GM12864 (cell line): Measurements from ENCODE around the gene CTAG2.
"Not testable (repeated sequence)": the region's sequence is repeated elsewhere in the genome, so short reads cannot be mapped to it uniquely, and the experiment has no call there.

Experiments used
- DNase-seq: peaks from one replicate; pipeline ENCODE4 v3.0.0-alpha.2; 2011; ENCODE audit warnings: low read depth
- H3K4me3 ChIP-seq: 2 replicates; pipeline ENCODE4 v1.5.1; 2011; ENCODE audit warnings: mild to moderate bottlenecking, low read depth, low read length, control low read depth
- TF ChIP-seq, protein P1 (sequence below): IDR thresholded peaks from 2 replicates; pipeline ENCODE4 v1.5.1; 2011; ENCODE audit warnings: low read depth, mild to moderate bottlenecking, moderate library complexity, low read length, control low read depth, inconsistent platforms; ENCODE audit errors: missing control alignments

Gene CTAG2

DNA sequence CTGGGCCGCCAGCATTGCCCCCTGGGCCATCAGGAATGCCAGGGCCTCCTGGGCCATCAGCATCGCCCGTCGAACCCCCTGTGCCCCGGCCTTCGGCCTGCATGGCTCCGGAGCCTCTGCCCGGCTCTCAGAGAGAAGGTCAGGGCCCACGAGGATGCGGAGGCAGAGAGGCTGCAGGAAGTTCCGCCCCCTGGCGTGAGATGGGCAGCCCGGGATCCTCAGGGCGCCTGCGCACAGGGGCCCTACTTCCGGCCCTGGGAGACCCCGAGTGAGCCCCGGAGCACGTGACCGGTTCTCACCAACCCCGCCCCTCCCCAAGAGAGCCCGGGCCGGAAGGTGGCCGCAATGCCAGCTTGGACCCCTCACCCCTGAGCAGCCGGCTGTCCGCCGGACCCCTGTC lies at the start of gene CTAG2:
Gene CTAG2, minus strand, starts transcription at position 167 of the 400 bp plus-strand sequence. Its CDS starts 64 bp downstream, at position 103.
- H3K4me3 ChIP-seq, DNase-seq: not testable (repeated sequence)

DNA sequence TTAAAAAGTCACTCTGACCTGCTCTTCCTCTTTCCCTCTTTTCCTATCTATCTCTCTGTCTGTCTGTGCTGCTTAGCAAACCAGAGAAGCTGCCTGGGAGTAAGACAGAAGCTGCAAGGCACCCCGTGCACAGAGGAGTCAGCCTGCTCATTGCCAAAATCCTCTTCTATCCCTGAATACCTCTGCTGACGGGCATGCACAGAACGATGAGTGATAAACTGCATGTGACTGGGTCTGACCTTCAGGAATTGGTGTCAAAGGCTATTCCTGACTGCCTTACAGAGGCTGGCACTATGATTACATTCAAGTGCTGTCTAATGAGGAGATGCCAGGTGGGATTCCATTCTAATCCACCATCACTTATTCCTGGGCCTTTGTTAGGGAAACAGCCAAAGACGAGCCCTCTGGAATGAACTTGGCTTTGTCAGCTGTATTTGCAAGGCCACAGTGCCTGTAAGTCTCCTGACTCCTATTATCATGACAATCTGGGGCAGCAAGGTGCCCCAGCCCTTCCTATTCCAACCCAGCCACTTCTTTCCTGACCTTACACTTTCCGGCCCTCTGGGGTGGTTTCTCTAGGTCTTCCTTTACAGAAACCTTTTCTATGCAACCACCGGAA lies 45.4 kb upstream of the CTAG2 start:
- no peak for DNase-seq
- no peak overlapping the region for H3K4me3 ChIP-seq
- TF ChIP-seq, protein P1, sequence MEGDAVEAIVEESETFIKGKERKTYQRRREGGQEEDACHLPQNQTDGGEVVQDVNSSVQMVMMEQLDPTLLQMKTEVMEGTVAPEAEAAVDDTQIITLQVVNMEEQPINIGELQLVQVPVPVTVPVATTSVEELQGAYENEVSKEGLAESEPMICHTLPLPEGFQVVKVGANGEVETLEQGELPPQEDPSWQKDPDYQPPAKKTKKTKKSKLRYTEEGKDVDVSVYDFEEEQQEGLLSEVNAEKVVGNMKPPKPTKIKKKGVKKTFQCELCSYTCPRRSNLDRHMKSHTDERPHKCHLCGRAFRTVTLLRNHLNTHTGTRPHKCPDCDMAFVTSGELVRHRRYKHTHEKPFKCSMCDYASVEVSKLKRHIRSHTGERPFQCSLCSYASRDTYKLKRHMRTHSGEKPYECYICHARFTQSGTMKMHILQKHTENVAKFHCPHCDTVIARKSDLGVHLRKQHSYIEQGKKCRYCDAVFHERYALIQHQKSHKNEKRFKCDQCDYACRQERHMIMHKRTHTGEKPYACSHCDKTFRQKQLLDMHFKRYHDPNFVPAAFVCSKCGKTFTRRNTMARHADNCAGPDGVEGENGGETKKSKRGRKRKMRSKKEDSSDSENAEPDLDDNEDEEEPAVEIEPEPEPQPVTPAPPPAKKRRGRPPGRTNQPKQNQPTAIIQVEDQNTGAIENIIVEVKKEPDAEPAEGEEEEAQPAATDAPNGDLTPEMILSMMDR = no peak

DNA sequence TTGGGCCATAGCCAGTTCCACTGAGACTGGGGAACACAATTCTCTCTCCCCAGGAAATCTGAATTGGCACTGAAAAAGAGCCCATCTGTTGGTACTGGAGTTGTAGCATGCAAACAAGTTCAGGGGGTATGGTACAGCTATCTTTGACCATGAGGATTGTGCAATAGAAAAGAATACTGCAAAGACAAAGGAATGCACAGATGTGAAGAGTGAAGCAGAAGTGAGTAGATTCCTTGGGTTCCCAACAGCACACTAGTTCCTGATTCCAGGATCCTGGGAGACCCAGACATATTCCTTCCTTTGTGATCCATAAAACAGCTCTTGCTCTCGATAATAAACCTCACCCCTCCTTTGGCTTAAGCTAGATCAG lies 43.3 kb upstream of the CTAG2 start:
- DNase-seq = no peak
- H3K4me3 ChIP-seq = no peak overlapping the region
- TF ChIP-seq, protein P1 = no peak

DNA sequence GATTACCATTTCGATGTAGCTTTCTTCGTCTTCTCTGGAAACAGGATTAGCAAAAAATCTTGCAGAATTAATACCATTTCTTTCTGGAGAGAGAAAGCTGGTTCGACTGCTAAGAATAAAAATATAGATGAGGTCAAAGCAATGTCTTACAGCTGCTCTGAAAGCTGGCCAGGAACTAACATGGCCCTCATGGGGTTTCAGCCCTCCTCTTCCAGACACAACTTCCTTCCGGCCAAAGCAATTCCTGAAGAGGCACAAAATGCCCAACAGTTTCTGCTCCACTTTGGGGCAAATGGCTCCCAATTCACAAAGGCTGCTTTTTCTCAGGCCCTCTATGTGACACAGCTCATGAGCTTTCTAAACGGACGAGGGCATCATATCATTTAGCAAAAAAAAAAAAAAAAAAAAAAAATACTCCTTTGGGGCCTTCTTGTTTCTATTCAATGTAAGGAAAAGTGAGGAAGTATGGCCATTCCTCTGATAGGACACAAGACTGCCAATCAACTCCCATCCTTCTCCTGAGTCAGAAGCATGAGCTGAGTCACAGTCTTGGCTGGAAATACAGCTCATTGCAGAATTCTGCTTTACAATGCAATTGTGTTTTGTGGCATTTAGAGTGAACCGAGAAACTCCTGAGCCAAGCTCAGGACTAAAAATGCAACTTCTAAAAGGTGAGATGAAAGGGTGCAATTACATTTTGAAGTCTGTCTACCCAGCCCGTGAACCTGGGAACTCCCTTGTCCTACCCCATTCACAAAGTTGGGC lies 42.7 kb upstream of the CTAG2 start:
- H3K4me3 ChIP-seq = no peak overlapping the region
- DNase-seq = no peak
- TF ChIP-seq, protein P1 = no peak

DNA sequence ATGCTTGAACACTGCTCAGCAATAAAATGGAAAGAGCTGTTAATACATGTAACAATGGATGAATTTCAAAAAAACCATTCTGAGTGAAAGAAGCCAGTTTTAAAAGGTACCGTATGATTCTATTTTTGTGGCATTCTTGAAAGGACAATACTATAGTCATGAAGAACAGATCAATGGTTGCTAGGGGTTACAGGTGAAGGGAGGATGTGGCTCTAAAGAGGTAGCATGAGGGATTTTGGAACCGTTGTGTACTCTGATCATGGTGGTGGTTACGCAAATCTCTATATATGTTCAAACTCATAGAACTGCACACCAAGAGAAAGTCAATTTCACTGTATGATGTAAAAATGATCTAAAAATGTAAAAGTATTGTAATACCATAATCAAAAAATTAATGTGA lies 40.0 kb upstream of the CTAG2 start:
- no peak for DNase-seq
- TF ChIP-seq, protein P1 = no peak
- no peak overlapping the region for H3K4me3 ChIP-seq

DNA sequence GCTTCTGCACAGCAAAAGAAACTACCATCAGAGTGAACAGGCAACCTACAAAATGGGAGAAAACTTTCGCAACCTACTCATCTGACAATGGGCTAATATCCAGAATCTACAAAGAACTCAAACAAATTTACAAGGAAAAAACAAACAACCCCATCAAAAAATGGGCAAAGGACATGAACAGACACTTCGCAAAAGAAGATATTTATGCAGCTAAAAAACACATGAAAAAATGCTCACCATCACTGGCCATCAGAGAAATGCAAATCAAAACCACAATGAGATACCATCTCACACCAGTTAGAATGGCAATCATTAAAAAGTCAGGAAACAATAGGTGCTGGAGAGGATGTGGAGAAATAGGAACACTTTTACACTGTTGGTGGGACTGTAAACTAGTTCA lies 37.1 kb upstream of the CTAG2 start:
- DNase-seq, H3K4me3 ChIP-seq: not testable (repeated sequence)

DNA sequence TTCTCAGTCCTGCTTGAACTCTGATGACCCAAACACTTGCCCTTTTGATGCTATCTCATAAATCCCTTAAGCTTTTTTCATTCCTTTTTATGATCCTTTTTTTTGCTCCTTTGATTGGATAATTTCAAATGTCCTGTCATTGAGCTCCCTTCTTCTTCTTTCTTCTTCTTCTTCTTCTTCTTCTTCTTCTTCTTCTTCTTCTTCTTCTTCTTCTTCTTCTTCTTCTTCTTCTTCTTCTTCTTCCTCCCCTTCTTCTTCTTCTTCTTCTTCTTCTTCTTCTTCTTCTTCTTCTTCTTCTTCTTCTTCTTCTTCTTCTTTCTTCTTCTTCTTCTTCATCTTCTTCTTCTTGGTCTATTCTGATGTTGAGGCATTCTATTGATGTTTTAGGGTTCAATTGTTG lies 18.7 kb upstream of the CTAG2 start:
- H3K4me3 ChIP-seq, DNase-seq: not testable (repeated sequence)

DNA sequence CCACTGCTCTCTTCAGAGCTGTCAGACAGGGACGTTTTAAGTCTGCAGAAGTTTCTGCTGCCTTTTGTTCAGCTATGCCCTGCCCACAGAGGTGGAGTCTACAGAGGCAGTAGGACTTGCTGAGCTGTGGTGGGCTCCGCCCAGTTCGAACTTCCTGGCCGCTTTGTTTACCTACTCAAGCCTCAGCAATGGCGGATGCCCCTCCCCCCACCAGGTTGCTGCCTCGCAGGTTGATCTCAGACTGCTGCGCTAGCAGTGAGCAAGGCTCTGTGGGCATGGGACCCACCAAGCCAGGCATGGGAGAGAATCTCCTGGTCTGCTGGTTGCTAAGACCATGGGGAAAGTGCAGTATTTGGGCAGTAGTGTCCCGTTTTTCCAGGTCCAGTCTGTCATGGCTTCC lies 17.5 kb upstream of the CTAG2 start:
- DNase-seq, H3K4me3 ChIP-seq: not testable (repeated sequence)

DNA sequence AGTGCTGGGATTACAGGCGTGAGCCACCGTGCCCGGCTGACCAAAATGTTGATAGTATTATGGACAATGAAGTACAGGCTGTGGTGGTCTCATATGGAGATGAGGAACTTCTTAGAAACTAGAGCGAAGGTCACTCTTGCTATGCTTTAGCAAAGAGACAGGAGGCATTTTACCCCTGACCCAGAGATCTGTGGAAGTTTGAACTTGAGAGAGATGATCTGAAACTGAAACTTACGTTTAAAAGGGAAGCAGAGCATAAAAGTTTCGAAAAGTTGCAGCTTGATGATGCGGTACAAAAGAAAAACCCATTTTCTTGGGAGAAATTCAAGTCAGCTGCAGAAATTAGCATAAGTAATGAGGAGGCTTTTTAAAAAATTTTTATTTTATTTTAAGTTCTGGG lies 8.5 kb upstream of the CTAG2 start:
- TF ChIP-seq, protein P1 = no peak

More for the DNA sequence above, 8.5 kb upstream of the CTAG2 start:
- DNase-seq = no peak
- H3K4me3 ChIP-seq = no peak overlapping the region
